ENCODE measurements around the gene SLC25A21. TPM values are rescaled to one million over a fixed set of nuclear protein-coding genes. Genes with fewer than 3 reads are reported as not detected.
A peak's percentile ranks its signal among the peaks of the same experiment; 100 is the strongest.

SLC25A21 gene
- total RNA-seq, 2 donors from 2014 or later, result 1.2 TPM; not detected in 1

- no peaks in the 10 kb centered on the region for H3K9me3 ChIP-seq
- H3K36me3 ChIP-seq, result no peaks in the 10 kb centered on the region
- no peak for DNase-seq (ENCODE audit: low spot score)
- H3K27me3 ChIP-seq (replicated peaks; ENCODE audit: insufficient read depth), result no peaks in the 10 kb centered on the region
- H3K4me1 ChIP-seq (ENCODE audit: control insufficient read depth in 1 of 2, low read depth in 2 of 2), result no peaks in the 10 kb centered on the region
- H3K4me3 ChIP-seq, result no peak overlapping the region
- no peak overlapping the region for H3K27ac ChIP-seq
- TF ChIP-seq, protein P1, sequence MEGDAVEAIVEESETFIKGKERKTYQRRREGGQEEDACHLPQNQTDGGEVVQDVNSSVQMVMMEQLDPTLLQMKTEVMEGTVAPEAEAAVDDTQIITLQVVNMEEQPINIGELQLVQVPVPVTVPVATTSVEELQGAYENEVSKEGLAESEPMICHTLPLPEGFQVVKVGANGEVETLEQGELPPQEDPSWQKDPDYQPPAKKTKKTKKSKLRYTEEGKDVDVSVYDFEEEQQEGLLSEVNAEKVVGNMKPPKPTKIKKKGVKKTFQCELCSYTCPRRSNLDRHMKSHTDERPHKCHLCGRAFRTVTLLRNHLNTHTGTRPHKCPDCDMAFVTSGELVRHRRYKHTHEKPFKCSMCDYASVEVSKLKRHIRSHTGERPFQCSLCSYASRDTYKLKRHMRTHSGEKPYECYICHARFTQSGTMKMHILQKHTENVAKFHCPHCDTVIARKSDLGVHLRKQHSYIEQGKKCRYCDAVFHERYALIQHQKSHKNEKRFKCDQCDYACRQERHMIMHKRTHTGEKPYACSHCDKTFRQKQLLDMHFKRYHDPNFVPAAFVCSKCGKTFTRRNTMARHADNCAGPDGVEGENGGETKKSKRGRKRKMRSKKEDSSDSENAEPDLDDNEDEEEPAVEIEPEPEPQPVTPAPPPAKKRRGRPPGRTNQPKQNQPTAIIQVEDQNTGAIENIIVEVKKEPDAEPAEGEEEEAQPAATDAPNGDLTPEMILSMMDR (IDR thresholded peaks at IDR 0.05), result peak; percentile 15
- no peak for ATAC-seq (ENCODE audit: insufficient number of reproducible peaks, low FRiP score, low read depth)
Observed at GRCh38 chr14:36942522-36943245, 229.7 kb downstream of the SLC25A21 start.

DNA sequence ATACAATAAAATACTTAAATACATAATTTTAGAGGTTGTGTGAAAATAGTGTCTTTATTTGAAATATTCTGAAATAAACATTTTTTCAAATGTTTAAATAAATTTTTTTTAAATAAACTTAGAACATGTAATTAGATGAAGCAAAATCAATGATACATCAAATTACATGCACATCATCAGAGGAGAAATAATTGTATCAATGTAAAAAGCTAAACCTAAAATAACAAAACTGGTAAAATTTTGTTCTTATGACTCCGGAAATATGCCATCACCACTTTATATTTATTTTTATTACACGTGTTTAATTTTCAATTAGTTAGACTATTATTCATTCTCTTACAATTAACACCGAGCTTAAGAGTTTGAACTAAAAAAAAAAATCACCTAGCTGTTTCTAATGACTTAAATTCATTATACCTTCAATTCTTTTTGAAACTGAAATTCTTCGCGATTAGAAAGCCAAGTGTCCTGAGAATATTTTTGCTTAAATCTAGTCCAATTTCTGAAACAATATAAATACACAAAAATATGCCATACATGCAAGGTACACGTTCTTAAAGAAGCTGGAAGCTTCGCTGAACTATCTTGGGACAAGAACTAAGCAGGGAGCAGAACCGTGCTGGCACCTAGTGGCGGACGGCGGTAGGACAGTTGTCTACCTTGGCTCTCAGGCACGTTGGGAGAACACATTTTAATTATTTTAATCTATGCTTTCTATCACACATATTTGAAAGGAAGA lies 230.5 kb downstream of the SLC25A21 start:
- Histone ChIP-seq H3K4me1 (ENCODE audit: control insufficient read depth in 1 of 2, low read depth in 2 of 2) (no peaks in the 10 kb centered on the region), H3K27ac (no peak overlapping the region), H3K4me3 (no peak overlapping the region), H3K9me3 (no peaks in the 10 kb centered on the region), H3K36me3 (no peaks in the 10 kb centered on the region), H3K27me3 (replicated peaks; ENCODE audit: insufficient read depth) (no peaks in the 10 kb centered on the region)
- TF ChIP-seq, protein P1 (IDR thresholded peaks at IDR 0.05), result peak; percentile 94
- no peak for ATAC-seq (ENCODE audit: insufficient number of reproducible peaks, low FRiP score, low read depth)
- DNase-seq (ENCODE audit: low spot score), result no peak

GRCh38 chr14:36940476-36940875 lies 231.9 kb downstream of the SLC25A21 start:
- Histone ChIP-seq H3K36me3 (no peaks in the 10 kb centered on the region), H3K27me3 (replicated peaks; ENCODE audit: insufficient read depth) (no peaks in the 10 kb centered on the region), H3K4me3 (no peak overlapping the region), H3K9me3 (no peaks in the 10 kb centered on the region), H3K27ac (no peak overlapping the region), H3K4me1 (ENCODE audit: control insufficient read depth in 1 of 2, low read depth in 2 of 2) (no peaks in the 10 kb centered on the region)
- ATAC-seq (ENCODE audit: insufficient number of reproducible peaks, low FRiP score, low read depth) (no peak), DNase-seq (ENCODE audit: low spot score) (no peak)
- TF ChIP-seq, protein P1 (IDR thresholded peaks at IDR 0.05), result no peak

DNA sequence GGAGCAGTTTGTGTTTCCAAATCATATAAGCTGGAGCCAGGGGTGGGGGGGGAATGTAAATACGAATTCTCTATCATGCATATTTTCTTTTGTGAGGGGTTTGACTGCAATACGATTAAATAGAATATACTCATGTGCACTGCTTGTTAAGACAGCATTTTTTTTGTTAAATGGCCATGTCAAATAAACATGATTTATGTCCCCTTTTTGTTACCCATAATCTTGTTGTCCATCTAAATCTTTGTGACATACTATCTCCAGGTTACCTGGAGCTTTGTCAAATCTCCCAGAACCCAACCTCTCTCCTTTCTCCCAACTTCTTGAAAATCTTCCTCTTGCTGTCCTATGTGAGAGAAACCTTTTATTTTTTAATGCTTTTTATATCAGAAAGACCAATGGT lies 233.1 kb downstream of the SLC25A21 start:
- H3K4me3 ChIP-seq, result no peak overlapping the region
- no peaks in the 10 kb centered on the region for H3K27me3 ChIP-seq (replicated peaks; ENCODE audit: insufficient read depth)
- no peaks in the 10 kb centered on the region for H3K4me1 ChIP-seq (ENCODE audit: control insufficient read depth in 1 of 2, low read depth in 2 of 2)
- H3K27ac ChIP-seq, result no peak overlapping the region
- no peaks in the 10 kb centered on the region for H3K9me3 ChIP-seq
- ATAC-seq (ENCODE audit: insufficient number of reproducible peaks, low FRiP score, low read depth), result no peak
- no peak for DNase-seq (ENCODE audit: low spot score)
- TF ChIP-seq, protein P1 (IDR thresholded peaks at IDR 0.05), result no peak
- H3K36me3 ChIP-seq, result no peaks in the 10 kb centered on the region

DNA sequence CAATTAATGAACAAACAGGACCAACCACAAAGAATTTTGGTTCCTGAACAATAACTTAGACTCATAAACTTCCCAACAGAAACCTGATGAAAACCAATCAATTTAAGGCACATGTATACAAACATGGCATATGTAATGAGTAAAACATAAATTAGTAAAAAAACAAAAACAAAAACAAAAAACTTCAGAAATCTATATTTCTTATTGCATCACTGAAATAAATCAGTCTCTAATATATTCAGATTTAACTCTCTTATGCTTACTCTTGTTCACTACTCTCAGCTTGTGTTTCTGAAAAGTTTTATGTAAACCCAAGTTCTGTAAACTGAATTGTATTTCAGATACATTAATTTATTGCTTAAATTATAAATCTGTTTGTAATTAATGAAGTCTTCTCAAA lies 233.7 kb downstream of the SLC25A21 start:
- Histone ChIP-seq H3K9me3 (no peaks in the 10 kb centered on the region), H3K27ac (no peak overlapping the region), H3K4me1 (ENCODE audit: control insufficient read depth in 1 of 2, low read depth in 2 of 2) (no peaks in the 10 kb centered on the region), H3K36me3 (no peaks in the 10 kb centered on the region), H3K4me3 (no peak overlapping the region), H3K27me3 (replicated peaks; ENCODE audit: insufficient read depth) (no peaks in the 10 kb centered on the region)
- ATAC-seq (ENCODE audit: insufficient number of reproducible peaks, low FRiP score, low read depth), result no peak
- TF ChIP-seq, protein P1 (IDR thresholded peaks at IDR 0.05), result no peak
- no peak for DNase-seq (ENCODE audit: low spot score)

Data from thoracic aorta (tissue), 2 donors.